HL-60 (cell line): Measurements from ENCODE around the gene SLC30A1.
"Not testable (repeated sequence)": the region's sequence is repeated elsewhere in the genome, so short reads cannot be mapped to it uniquely, and the experiment has no call there.

ENCODE experiments used
- DNase-seq, 2 experiments: peaks; one replicate each; pipeline ENCODE4 v3.0.0-alpha.2; 2010 to 2020; ENCODE audit warnings: low read depth in 1 of 2, low spot score in 1 of 2
- H3K27ac ChIP-seq: fragments of 250-450 bp; sonication (Bioruptor Pico); replicated peaks from 2 replicates; pipeline ENCODE4 v1.5.1; 2020; ENCODE audit warnings: mild to moderate bottlenecking, moderate library complexity
- H3K27me3 ChIP-seq: fragments of 250-450 bp; sonication (Bioruptor Pico); 2 replicates; pipeline ENCODE4 v1.5.1; 2021; ENCODE audit warnings: mild to moderate bottlenecking, moderate library complexity; ENCODE audit not compliant: insufficient read depth, poor library complexity, severe bottlenecking
- H3K4me3 ChIP-seq: replicated peaks from 2 replicates; pipeline ENCODE4 v1.5.1; 2011; ENCODE audit warnings: mild to moderate bottlenecking, control low read depth, low read length; ENCODE audit not compliant: insufficient read depth
- GABPA ChIP-seq: IDR thresholded peaks from 2 replicates; pipeline ENCODE4 v1.6.1; 2012; ENCODE audit warnings: low read depth
- POLR2AphosphoS5 ChIP-seq: IDR thresholded peaks from 2 replicates; pipeline ENCODE4 v1.6.1; 2012; ENCODE audit warnings: low read depth
- SPI1 ChIP-seq: IDR thresholded peaks from 2 replicates; pipeline ENCODE4 v1.6.1; 2012; ENCODE audit warnings: low read depth, mild to moderate bottlenecking, borderline replicate concordance
- TF ChIP-seq, protein P1 (sequence below): IDR thresholded peaks from 2 replicates; pipeline ENCODE4 v1.6.1; 2012; ENCODE audit warnings: low read depth; ENCODE audit not compliant: insufficient replicate concordance
- TF ChIP-seq, protein P2 (sequence below): IDR thresholded peaks from one replicate; pipeline ENCODE4 v1.5.1; 2011; ENCODE audit warnings: low read length, control low read depth, inconsistent platforms; ENCODE audit not compliant: insufficient read depth

SLC30A1 gene

GRCh38 chr1:211541720-211542477, 37.1 kb downstream of the SLC30A1 start:
- TF ChIP-seq POLR2AphosphoS5 (no peak), GABPA (no peak), SPI1 (no peak)
- TF ChIP-seq, protein P1, sequence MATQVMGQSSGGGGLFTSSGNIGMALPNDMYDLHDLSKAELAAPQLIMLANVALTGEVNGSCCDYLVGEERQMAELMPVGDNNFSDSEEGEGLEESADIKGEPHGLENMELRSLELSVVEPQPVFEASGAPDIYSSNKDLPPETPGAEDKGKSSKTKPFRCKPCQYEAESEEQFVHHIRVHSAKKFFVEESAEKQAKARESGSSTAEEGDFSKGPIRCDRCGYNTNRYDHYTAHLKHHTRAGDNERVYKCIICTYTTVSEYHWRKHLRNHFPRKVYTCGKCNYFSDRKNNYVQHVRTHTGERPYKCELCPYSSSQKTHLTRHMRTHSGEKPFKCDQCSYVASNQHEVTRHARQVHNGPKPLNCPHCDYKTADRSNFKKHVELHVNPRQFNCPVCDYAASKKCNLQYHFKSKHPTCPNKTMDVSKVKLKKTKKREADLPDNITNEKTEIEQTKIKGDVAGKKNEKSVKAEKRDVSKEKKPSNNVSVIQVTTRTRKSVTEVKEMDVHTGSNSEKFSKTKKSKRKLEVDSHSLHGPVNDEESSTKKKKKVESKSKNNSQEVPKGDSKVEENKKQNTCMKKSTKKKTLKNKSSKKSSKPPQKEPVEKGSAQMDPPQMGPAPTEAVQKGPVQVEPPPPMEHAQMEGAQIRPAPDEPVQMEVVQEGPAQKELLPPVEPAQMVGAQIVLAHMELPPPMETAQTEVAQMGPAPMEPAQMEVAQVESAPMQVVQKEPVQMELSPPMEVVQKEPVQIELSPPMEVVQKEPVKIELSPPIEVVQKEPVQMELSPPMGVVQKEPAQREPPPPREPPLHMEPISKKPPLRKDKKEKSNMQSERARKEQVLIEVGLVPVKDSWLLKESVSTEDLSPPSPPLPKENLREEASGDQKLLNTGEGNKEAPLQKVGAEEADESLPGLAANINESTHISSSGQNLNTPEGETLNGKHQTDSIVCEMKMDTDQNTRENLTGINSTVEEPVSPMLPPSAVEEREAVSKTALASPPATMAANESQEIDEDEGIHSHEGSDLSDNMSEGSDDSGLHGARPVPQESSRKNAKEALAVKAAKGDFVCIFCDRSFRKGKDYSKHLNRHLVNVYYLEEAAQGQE: no peak
- TF ChIP-seq, protein P2, sequence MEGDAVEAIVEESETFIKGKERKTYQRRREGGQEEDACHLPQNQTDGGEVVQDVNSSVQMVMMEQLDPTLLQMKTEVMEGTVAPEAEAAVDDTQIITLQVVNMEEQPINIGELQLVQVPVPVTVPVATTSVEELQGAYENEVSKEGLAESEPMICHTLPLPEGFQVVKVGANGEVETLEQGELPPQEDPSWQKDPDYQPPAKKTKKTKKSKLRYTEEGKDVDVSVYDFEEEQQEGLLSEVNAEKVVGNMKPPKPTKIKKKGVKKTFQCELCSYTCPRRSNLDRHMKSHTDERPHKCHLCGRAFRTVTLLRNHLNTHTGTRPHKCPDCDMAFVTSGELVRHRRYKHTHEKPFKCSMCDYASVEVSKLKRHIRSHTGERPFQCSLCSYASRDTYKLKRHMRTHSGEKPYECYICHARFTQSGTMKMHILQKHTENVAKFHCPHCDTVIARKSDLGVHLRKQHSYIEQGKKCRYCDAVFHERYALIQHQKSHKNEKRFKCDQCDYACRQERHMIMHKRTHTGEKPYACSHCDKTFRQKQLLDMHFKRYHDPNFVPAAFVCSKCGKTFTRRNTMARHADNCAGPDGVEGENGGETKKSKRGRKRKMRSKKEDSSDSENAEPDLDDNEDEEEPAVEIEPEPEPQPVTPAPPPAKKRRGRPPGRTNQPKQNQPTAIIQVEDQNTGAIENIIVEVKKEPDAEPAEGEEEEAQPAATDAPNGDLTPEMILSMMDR: no peak
- H3K27ac ChIP-seq: no peak overlapping the region
- no peaks in the 10 kb centered on the region for H3K27me3 ChIP-seq
- no peak for DNase-seq
- H3K4me3 ChIP-seq: no peak overlapping the region

DNA sequence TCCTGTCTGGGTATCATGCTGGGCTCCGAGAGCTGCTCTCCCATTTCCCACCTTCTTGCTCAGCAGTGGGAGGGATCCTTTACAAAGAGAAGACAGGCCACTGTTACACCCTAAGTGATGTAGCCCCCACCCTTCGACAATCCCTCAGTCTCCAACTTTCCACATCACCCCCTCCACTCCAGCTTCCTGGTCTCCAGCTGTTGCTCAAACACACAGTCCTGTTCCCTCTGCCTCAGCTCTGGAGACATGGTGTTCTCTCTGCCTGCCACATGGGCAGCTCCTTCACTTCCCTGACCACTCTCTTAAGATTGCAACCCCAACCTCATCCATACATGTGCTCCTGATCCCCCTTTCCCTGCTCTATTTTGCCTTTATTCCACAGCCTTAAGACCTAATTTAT, 37.7 kb downstream of the SLC30A1 start:
- TF ChIP-seq SPI1: no peak
- TF ChIP-seq, protein P2: no peak
- Histone ChIP-seq H3K4me3 (no peak overlapping the region), H3K27me3 (no peaks in the 10 kb centered on the region), H3K27ac (no peak overlapping the region)
- no peak for DNase-seq

GRCh38 chr1:211540824-211541223, 38.1 kb downstream of the SLC30A1 start:
- H3K27me3 ChIP-seq, H3K27ac ChIP-seq, H3K4me3 ChIP-seq, DNase-seq: not testable (repeated sequence)

DNA sequence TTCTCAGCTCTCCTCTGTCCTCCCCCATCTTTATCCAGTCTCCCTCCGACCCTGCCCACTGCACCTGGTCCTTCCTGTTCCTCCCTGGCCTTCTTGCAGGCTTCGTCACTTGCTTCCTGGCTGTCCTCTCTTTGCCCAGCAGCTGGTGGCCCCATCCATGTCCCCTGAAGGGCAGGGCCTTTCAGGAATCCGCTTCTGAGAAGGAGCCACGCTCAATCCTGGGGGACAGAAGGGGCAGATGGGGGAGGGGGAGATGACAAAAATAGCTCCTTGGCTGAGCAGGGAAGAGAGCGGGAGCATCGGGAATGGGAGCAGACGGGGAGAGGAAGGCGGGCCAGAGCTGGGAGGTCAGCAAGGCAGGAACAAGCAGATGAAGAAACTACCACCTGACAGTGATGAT, 40.7 kb downstream of the SLC30A1 start:
- Histone ChIP-seq H3K4me3 (no peak overlapping the region), H3K27me3 (no peaks in the 10 kb centered on the region), H3K27ac (no peak overlapping the region)
- no peak for DNase-seq
- no peak for TF ChIP-seq GABPA
- TF ChIP-seq, protein P2: no peak
- no peak for TF ChIP-seq POLR2AphosphoS5
- TF ChIP-seq, protein P1: no peak
- no peak for TF ChIP-seq SPI1
